Measurements from ENCODE around the gene SLC22A7. TPM values are rescaled to one million over a fixed set of nuclear protein-coding genes. Genes with fewer than 3 reads are reported as not detected.

The SLC22A7 gene
- total and polyA plus RNA-seq, 4 donors = 143 to 495 (median 228) TPM

DNA sequence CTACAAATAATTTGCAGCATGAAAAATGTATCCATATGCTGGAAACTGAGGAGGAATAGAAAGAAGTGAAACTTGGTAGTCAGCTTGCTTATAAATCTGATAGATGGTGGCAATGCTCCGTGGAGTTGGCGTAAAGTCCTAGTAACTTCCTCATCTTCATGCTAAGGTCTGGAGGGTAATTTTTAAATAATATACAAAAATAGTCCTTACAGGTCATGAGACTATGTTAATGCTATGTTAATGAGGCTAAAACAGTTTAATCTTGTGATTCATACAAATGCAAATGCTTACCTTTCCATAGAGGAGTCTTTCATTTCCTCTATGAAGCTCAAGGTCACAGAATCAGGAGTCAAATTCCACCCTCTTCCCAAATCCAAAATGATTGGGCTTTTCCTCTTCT is 20.0 kb downstream of the SLC22A7 start:
- Histone ChIP-seq H3K9me3 (ENCODE audit: control insufficient read depth in 4 of 4, low read length in 3 of 4) (no peaks in the 10 kb centered on the region), H3K36me3 (ENCODE audit: control insufficient read depth in 4 of 4, insufficient read depth in 3 of 4, low read depth in 1 of 4, low read length in 3 of 4) (no peaks in the 10 kb centered on the region), H3K27ac (ENCODE audit: low read depth in 1 of 2, low read length in 2 of 2) (no peak overlapping the region), H3K4me3 (ENCODE audit: low read depth in 1 of 3, low read length in 3 of 3) (no peak overlapping the region), H3K4me1 (ENCODE audit: control insufficient read depth in 4 of 4, insufficient read depth in 4 of 4, low read length in 3 of 4) (no peaks in the 10 kb centered on the region), H3K27me3 (ENCODE audit: control insufficient read depth in 4 of 4, insufficient read depth in 4 of 4, low read length in 3 of 4) (no peaks in the 10 kb centered on the region), H3K9ac (ENCODE audit: low read depth in 1 of 2, low read length in 2 of 2) (no peak overlapping the region)
- no peak for DNase-seq (ENCODE audit: low spot score)
- TF ChIP-seq FOXA2 (IDR thresholded peaks at IDR 0.05) (no peak), ATF3 (IDR thresholded peaks at IDR 0.05) (no peak), RXRA (IDR thresholded peaks at IDR 0.05) (no peak), NR2F2 (IDR thresholded peaks at IDR 0.05) (no peak), HNF4A (conservative IDR thresholded peaks at IDR 0.05) (no peak), GABPA (IDR thresholded peaks at IDR 0.05 in 1 of 2, conservative IDR thresholded peaks at IDR 0.05 in 1 of 2) (no peak), REST (IDR thresholded peaks at IDR 0.05) (no peak)
- 86% methylated on average over 2 of the region's 2 CpGs for WGBS

- Histone ChIP-seq H3K27ac (ENCODE audit: low read depth in 1 of 2, low read length in 2 of 2) (no peak overlapping the region), H3K4me1 (ENCODE audit: control insufficient read depth in 4 of 4, insufficient read depth in 4 of 4, low read length in 3 of 4) (no peaks in the 10 kb centered on the region), H3K9ac (ENCODE audit: low read depth in 1 of 2, low read length in 2 of 2) (no peak overlapping the region), H3K9me3 (ENCODE audit: control insufficient read depth in 4 of 4, low read length in 3 of 4) (no peaks in the 10 kb centered on the region), H3K27me3 (ENCODE audit: control insufficient read depth in 4 of 4, insufficient read depth in 4 of 4, low read length in 3 of 4) (no peaks in the 10 kb centered on the region), H3K4me3 (ENCODE audit: low read depth in 1 of 3, low read length in 3 of 3) (no peak overlapping the region), H3K36me3 (ENCODE audit: control insufficient read depth in 4 of 4, insufficient read depth in 3 of 4, low read depth in 1 of 4, low read length in 3 of 4) (no peaks in the 10 kb centered on the region)
- whole genome bisulfite sequencing = 64% methylated on average over 1 of the region's 1 CpG
- DNase-seq (ENCODE audit: low spot score) = no peak
- TF ChIP-seq RAD21 (IDR thresholded peaks at IDR 0.05) (no peak), GABPA (IDR thresholded peaks at IDR 0.05 in 1 of 2, conservative IDR thresholded peaks at IDR 0.05 in 1 of 2) (no peak), SP1 (IDR thresholded peaks at IDR 0.05) (no peak), HNF4G (IDR thresholded peaks at IDR 0.05) (no peak), TAF1 (conservative IDR thresholded peaks at IDR 0.05) (no peak), FOXA1 (IDR thresholded peaks at IDR 0.05) (no peak), EGR1 (IDR thresholded peaks at IDR 0.05; ENCODE audit: low read depth in 2 of 2) (no peak), NR2F2 (IDR thresholded peaks at IDR 0.05) (no peak), YY1 (IDR thresholded peaks at IDR 0.05) (no peak)
- TF ChIP-seq, protein P1, sequence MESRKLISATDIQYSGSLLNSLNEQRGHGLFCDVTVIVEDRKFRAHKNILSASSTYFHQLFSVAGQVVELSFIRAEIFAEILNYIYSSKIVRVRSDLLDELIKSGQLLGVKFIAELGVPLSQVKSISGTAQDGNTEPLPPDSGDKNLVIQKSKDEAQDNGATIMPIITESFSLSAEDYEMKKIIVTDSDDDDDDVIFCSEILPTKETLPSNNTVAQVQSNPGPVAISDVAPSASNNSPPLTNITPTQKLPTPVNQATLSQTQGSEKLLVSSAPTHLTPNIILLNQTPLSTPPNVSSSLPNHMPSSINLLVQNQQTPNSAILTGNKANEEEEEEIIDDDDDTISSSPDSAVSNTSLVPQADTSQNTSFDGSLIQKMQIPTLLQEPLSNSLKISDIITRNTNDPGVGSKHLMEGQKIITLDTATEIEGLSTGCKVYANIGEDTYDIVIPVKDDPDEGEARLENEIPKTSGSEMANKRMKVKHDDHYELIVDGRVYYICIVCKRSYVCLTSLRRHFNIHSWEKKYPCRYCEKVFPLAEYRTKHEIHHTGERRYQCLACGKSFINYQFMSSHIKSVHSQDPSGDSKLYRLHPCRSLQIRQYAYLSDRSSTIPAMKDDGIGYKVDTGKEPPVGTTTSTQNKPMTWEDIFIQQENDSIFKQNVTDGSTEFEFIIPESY (IDR thresholded peaks at IDR 0.05) = no peak
Observed at GRCh38 chr6:43325876-43326275, 27.8 kb downstream of the SLC22A7 start.

Data from liver (tissue), 9 donors.